GM12865 (cell line): ENCODE measurements around the gene NGRN.
"Not testable (repeated sequence)": the region's sequence is repeated elsewhere in the genome, so short reads cannot be mapped to it uniquely, and the experiment has no call there.

Experiments
- DNase-seq: peaks from one replicate; pipeline ENCODE4 v3.0.0; 2010; ENCODE audit warnings: low read depth
- H3K4me3 ChIP-seq: 2 replicates; pipeline ENCODE4 v1.5.1; 2011; ENCODE audit warnings: mild to moderate bottlenecking, low read depth, low read length, control low read depth
- TF ChIP-seq, protein P1 (sequence below): IDR thresholded peaks from 2 replicates; pipeline ENCODE4 v1.5.1; 2011; ENCODE audit warnings: low read length, control low read depth, low read depth, inconsistent platforms; ENCODE audit not compliant: insufficient read depth; ENCODE audit errors: missing control alignments

Gene NGRN

DNA sequence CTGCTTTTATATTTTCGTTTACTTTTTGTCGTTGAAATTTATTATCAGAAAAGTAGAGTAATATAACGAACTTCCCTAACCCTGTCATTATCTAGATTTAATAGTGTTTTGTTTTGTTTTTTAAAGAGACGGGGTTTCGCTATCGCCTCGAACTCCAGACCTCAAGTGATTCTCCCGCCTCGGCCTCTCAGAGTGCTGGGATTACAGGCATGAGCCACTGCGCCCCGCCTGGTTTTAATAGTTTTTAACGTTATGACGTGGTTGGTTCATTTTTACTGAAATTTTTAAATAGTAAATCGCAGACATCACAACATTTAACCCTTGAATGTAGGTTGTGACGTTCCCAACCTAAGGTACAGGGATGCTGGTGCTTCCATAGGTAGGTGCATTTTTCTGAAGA lies 1.0 kb downstream of the NGRN start:
- TF ChIP-seq, protein P1, sequence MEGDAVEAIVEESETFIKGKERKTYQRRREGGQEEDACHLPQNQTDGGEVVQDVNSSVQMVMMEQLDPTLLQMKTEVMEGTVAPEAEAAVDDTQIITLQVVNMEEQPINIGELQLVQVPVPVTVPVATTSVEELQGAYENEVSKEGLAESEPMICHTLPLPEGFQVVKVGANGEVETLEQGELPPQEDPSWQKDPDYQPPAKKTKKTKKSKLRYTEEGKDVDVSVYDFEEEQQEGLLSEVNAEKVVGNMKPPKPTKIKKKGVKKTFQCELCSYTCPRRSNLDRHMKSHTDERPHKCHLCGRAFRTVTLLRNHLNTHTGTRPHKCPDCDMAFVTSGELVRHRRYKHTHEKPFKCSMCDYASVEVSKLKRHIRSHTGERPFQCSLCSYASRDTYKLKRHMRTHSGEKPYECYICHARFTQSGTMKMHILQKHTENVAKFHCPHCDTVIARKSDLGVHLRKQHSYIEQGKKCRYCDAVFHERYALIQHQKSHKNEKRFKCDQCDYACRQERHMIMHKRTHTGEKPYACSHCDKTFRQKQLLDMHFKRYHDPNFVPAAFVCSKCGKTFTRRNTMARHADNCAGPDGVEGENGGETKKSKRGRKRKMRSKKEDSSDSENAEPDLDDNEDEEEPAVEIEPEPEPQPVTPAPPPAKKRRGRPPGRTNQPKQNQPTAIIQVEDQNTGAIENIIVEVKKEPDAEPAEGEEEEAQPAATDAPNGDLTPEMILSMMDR, result no peak
- no peak for DNase-seq
- peak overlapping the region; percentile 80 for H3K4me3 ChIP-seq

DNA sequence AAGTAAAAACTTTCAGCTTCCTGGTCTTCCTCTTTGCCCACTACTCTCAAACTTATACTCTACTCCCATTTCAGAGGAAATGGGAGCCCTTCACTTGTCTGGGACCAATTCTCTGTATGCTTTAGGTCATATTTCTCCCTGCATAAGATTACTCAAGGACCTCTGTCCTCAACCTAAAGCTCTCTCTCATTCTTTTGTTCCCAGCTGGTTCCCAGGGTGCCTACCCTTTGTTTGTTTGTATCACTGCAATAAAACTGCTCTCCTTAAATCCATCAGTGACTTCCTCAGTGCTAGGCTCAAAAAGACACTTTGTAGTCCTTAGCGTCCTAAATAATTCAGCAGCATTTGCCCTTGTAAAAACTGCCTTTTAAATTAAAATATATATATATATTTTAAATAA lies 2.9 kb downstream of the NGRN start:
- DNase-seq, result no peak
- TF ChIP-seq, protein P1, result no peak
- H3K4me3 ChIP-seq, result no peak overlapping the region

DNA sequence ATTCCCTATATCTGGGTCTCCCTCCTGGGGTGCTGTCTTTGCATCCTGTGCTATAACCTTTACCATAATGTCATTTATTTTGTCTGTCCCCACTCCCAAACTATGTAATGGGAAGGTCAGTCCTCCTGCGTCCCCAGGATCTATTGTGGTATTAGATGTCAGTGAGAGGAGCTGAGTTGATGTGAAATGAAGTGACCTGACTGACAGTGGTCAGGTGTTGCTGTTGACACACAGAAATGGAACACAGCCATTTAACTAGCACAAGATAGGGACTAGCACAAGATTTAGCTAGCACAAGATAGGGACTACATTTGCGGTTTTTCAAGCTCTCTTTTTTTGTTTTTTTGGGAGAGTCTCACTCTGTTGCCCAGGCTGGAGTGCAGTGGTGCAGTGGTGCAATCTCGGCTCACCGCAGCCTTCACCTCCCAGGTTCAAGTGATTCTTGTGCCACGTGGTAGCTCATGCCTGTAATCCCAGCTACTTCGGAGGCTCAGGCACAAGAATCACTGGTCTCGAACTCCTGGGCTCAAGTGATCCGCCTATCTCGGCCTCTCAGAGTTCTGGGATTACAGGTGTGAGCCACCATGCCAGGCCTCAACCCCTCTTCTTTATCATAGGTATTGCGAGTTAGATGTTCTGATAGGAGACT lies 5.2 kb downstream of the NGRN start:
- TF ChIP-seq, protein P1, result no peak
- no peak for DNase-seq
- no peak overlapping the region for H3K4me3 ChIP-seq

- TF ChIP-seq, protein P1, result no peak
- no peak overlapping the region for H3K4me3 ChIP-seq
- no peak for DNase-seq
Observed at GRCh38 chr15:90271459-90272166, 6.1 kb downstream of the NGRN start.

DNA sequence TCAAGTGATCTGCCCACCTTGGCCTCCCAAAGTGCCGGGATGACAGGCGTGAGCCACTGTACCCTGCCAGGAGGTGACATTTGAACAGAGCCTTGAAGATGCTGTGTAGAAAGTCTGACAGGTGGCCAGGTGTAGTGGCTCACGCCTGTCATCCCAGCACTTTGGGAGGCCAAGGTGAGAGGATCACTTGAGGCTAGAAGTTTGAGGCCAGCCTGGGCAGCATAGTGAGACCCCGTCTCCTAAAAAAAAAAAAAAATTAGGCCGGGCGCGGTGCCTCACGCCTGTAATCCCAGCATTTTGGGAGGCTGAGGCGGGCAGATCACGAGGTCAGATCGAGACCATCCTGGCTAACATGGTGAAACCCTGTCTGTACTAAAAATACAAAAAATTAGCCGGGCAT lies 13.0 kb downstream of the NGRN start:
- not testable (repeated sequence) for DNase-seq, H3K4me3 ChIP-seq

GRCh38 chr15:90280743-90281142 lies 15.3 kb downstream of the NGRN start:
- not testable (repeated sequence) for H3K4me3 ChIP-seq, DNase-seq

DNA sequence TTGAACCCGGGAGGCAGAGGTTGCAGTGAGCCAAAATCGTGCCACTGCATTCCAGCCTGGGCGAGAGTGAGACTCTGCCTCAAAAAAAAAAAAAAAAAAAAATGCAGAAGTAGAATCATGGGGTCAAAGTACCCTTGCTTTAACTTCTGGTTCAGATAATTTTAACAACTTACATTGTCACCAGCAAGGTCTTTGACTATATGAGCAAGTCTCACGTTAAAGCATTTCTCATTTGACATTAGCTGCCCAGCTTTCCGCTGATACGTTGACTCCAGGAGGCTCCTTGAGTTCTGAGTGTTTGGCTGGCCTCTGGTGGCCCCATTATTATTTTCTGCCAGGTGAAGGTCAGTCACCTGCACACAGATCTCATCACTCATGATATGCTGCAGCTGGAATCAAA lies 16.2 kb downstream of the NGRN start:
- DNase-seq, H3K4me3 ChIP-seq: not testable (repeated sequence)

DNA sequence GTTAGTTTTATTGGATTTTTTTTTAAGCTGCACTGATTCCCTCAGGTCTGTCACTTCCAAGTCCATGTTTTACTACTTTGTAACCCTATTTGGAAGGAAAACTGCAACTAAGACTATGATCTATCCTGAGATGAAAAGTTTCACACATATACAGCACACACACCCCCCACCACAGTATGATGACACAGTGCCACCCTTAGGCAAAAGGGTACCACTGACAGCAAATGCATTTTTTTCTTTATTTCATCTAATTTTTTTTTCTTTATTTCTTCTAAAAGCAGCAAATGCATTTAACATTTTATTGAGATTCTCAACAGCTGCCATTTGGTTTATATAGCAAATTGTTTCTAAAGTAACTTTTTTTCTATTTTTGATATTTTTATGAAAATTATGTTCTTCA lies 21.2 kb downstream of the NGRN start:
- DNase-seq, result peak; percentile 58
- TF ChIP-seq, protein P1, result peak; percentile 54
- H3K4me3 ChIP-seq, result no peak overlapping the region

DNA sequence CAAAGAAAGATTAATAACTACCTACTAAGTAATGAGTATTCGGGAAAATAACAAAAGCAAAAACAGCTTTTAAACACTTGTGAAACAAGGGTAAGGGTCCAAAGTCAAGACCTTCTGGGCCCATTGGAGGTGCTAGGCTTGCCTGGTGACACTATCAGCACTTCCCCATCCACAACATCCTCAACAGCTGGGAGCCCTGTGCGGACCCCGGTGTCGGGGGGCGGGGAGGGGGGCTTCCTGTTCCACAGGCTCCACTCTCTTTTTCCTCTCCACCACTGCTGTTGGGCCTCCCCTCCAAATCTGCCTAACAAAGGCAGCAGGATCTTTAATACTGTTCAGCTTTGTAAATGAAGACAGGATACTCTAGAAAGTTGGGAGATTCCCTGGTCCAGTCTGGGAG lies 21.6 kb downstream of the NGRN start:
- DNase-seq, result no peak
- TF ChIP-seq, protein P1, result no peak
- H3K4me3 ChIP-seq, result no peak overlapping the region
